Caco-2 (cell line): ENCODE measurements around the gene DCUN1D3. TPM values are rescaled to one million over a fixed set of nuclear protein-coding genes. Genes with fewer than 3 reads are reported as not detected.

Experiments
- BruUV-seq: library from RNA; stranded (reverse); fragments of 400-500 nt; replicated peaks from 2 replicates; lab custom pipeline; 2021; lab: Mats Ljungman, UMichigan
- CTCF ChIA-PET: fragments of 300-600 bp; sonication (Branson Sonifier 250); formaldehyde crosslinking; loops from one replicate; lab custom pipeline; 2022; ENCODE audit warnings: antibody characterized with exemption; lab: Charles Lee
- POLR2A ChIA-PET: fragments of 300-600 bp; sonication (Branson Sonifier 250); formaldehyde crosslinking; loops from one replicate; lab custom pipeline; 2022; ENCODE audit warnings: antibody characterized with exemption; lab: Charles Lee
- DNase-seq, 2 experiments: peaks; one replicate each; pipeline versions ENCODE4 v3.0.0 to v3.0.0-alpha.2; 2020 to 2022
- H3K27me3 ChIP-seq: replicated peaks from 2 replicates; pipeline ENCODE4 v1.6.0; 2011; ENCODE audit warnings: low read length; ENCODE audit not compliant: control insufficient read depth, insufficient read depth
- H3K36me3 ChIP-seq: 2 replicates; pipeline ENCODE4 v1.5.1; 2011; ENCODE audit warnings: low read length; ENCODE audit not compliant: control insufficient read depth, insufficient read depth
- H3K4me1 ChIP-seq: fragments of 250-450 bp; sonication (Bioruptor Pico); 2 replicates; pipeline ENCODE4 v1.5.1; 2020; ENCODE audit warnings: mild to moderate bottlenecking
- H3K4me3 ChIP-seq: 2 replicates; pipeline ENCODE4 v1.5.1; 2011; ENCODE audit warnings: low read depth, mild to moderate bottlenecking, control low read depth, low read length
- H3K9me3 ChIP-seq: fragments of 250-450 bp; sonication (Bioruptor Pico); 2 replicates; pipeline ENCODE4 v1.5.1; 2020; ENCODE audit warnings: mild to moderate bottlenecking, moderate library complexity
- H3K27ac Mint-ChIP-seq: one replicate; pipeline ENCODE4 v1.8.0; 2022; ENCODE audit warnings: mixed read lengths; ENCODE audit not compliant: unreplicated experiment
- H3K27me3 Mint-ChIP-seq: one replicate; pipeline ENCODE4 v1.8.0; 2022; ENCODE audit warnings: mixed read lengths; ENCODE audit not compliant: insufficient read depth, unreplicated experiment
- H3K36me3 Mint-ChIP-seq: one replicate; pipeline ENCODE4 v1.8.0; 2022; ENCODE audit warnings: mild to moderate bottlenecking, mixed read lengths; ENCODE audit not compliant: insufficient read depth, unreplicated experiment
- H3K4me1 Mint-ChIP-seq: one replicate; pipeline ENCODE4 v1.8.0; 2022; ENCODE audit warnings: low read depth, mixed read lengths; ENCODE audit not compliant: unreplicated experiment
- H3K4me3 Mint-ChIP-seq: one replicate; pipeline ENCODE4 v1.8.0; 2022; ENCODE audit warnings: mild to moderate bottlenecking, moderate library complexity, mixed read lengths; ENCODE audit not compliant: unreplicated experiment
- H3K9me3 Mint-ChIP-seq: one replicate; pipeline ENCODE4 v1.8.0; 2022; ENCODE audit warnings: mixed read lengths; ENCODE audit not compliant: unreplicated experiment
- CTCF ChIP-seq, 2 experiments: fragments of 200-600 bp in 1 of 2; IDR thresholded peaks; 1 replicate in 1 of 2; 2 replicates in 1 of 2; pipeline versions ENCODE4 v1.5.1 to v1.8.0; 2011 to 2022; ENCODE audit warnings: antibody characterized with exemption in 1 of 2, control low read depth in 1 of 2, inconsistent platforms in 1 of 2, low read depth in 1 of 2, low read length in 1 of 2, mild to moderate bottlenecking in 1 of 2, moderate library complexity in 1 of 2; ENCODE audit not compliant: insufficient read depth in 1 of 2, severe bottlenecking in 1 of 2, unreplicated experiment in 1 of 2
- intact Hi-C: fragments of 100-400 bp; cut with micrococcal nuclease; formaldehyde crosslinking; loops from one replicate; pipeline ENCODE4 v1.10.0; 2022; ENCODE audit not compliant: unreplicated experiment
- total RNA-seq: library from RNA; stranded (reverse); gene quantifications from 2 replicates; pipeline ENCODE4 v1.2.3, GENCODE V29; 2022

The DCUN1D3 gene
- total RNA-seq, 1 experiment from 2014 or later, result 19.2 TPM

GRCh38 chr16:20904507-20905081, 4.4 kb upstream of the DCUN1D3 start:
- no TSS peak for BruUV-seq
- no peaks in the 10 kb centered on the region for H3K27me3 ChIP-seq
- peak overlapping the region; percentile 81 for H3K27ac Mint-ChIP-seq
- H3K4me3 Mint-ChIP-seq, result peak overlapping the region; percentile 45
- DNase-seq, result peak; percentile 54 to 66
- no peaks in the 10 kb centered on the region for H3K9me3 Mint-ChIP-seq
- H3K27me3 Mint-ChIP-seq, result no peaks in the 10 kb centered on the region
- H3K4me1 ChIP-seq, result peaks cover 60% of the 10 kb centered on the region
- peaks cover 54% of the 10 kb centered on the region for H3K4me1 Mint-ChIP-seq
- TF ChIP-seq CTCF (IDR thresholded peaks at IDR 0.05; ENCODE audit: insufficient read depth in 1 of 2, low read depth in 1 of 2, low read length in 1 of 2, severe bottlenecking in 1 of 2, unreplicated experiment in 1 of 2), result no peak
- H3K36me3 Mint-ChIP-seq, result peaks cover 35% of the 10 kb centered on the region
- H3K4me3 ChIP-seq, result no peak overlapping the region
- ChIA-PET POLR2A (no interaction called here), CTCF (no interaction called here)
- intact Hi-C loops, result loop anchor here (1.0 to 5.0 kb wide), 3 partner anchors 33 to 178 kb away; no protein-coding TSS in a partner anchor
- no peaks in the 10 kb centered on the region for H3K36me3 ChIP-seq
- no peaks in the 10 kb centered on the region for H3K9me3 ChIP-seq

- Histone ChIP-seq H3K36me3 (no peaks in the 10 kb centered on the region), H3K4me1 (peaks cover 60% of the 10 kb centered on the region), H3K9me3 (no peaks in the 10 kb centered on the region), H3K27me3 (no peaks in the 10 kb centered on the region), H3K4me3 (no peak overlapping the region)
- H3K9me3 Mint-ChIP-seq, result no peaks in the 10 kb centered on the region
- BruUV-seq, result no TSS peak
- peaks cover 60% of the 10 kb centered on the region for H3K4me1 Mint-ChIP-seq
- POLR2A ChIA-PET, result no interaction called here
- no peaks in the 10 kb centered on the region for H3K27me3 Mint-ChIP-seq
- peak overlapping the region; percentile 81 for H3K27ac Mint-ChIP-seq
- H3K4me3 Mint-ChIP-seq, result peak overlapping the region; percentile 45
- intact Hi-C loops, result loop anchor here (1.0 to 5.0 kb wide), 3 partner anchors 33 to 178 kb away; no protein-coding TSS in a partner anchor
- TF ChIP-seq CTCF (IDR thresholded peaks at IDR 0.05; ENCODE audit: insufficient read depth in 1 of 2, low read depth in 1 of 2, low read length in 1 of 2, severe bottlenecking in 1 of 2, unreplicated experiment in 1 of 2), result no peak
- DNase-seq, result no peak
- CTCF ChIA-PET, result interaction anchor here (0.5 kb wide), 1 partner anchor 57 kb away, joined by 3 read pairs; no protein-coding TSS in a partner anchor
- H3K36me3 Mint-ChIP-seq, result peaks cover 39% of the 10 kb centered on the region
These were observed 3.8 kb upstream of the DCUN1D3 start for GRCh38 chr16:20903899-20904506.

- no peak for TF ChIP-seq CTCF (IDR thresholded peaks at IDR 0.05; ENCODE audit: insufficient read depth in 1 of 2, low read depth in 1 of 2, low read length in 1 of 2, severe bottlenecking in 1 of 2, unreplicated experiment in 1 of 2)
- Histone ChIP-seq H3K4me3 (no peak overlapping the region), H3K4me1 (peaks cover 65% of the 10 kb centered on the region), H3K9me3 (no peaks in the 10 kb centered on the region), H3K27me3 (no peaks in the 10 kb centered on the region), H3K36me3 (no peaks in the 10 kb centered on the region)
- BruUV-seq, result no TSS peak
- peaks cover 65% of the 10 kb centered on the region for H3K4me1 Mint-ChIP-seq
- no peaks in the 10 kb centered on the region for H3K9me3 Mint-ChIP-seq
- ChIA-PET POLR2A (interaction anchor here (1.4 kb wide), 1 partner anchor 35 kb away, joined by 5 read pairs; no protein-coding TSS in a partner anchor), CTCF (interaction anchor here (0.5 kb wide), 1 partner anchor 56 kb away, joined by 3 read pairs; no protein-coding TSS in a partner anchor)
- H3K36me3 Mint-ChIP-seq, result peaks cover 41% of the 10 kb centered on the region
- peak overlapping the region; percentile 81 for H3K27ac Mint-ChIP-seq
- H3K4me3 Mint-ChIP-seq, result peak overlapping the region; percentile 45
- H3K27me3 Mint-ChIP-seq, result no peaks in the 10 kb centered on the region
- no peak for DNase-seq
- intact Hi-C loops, result loop anchor here (5.0 kb wide), 2 partner anchors 49 to 179 kb away; no protein-coding TSS in a partner anchor
These were observed 3.1 kb upstream of the DCUN1D3 start for GRCh38 chr16:20903116-20903898.
